GM18508 (cell line): ENCODE results near the gene TPGS1.

Experiments
- ATAC-seq: cut with Tn5 transposase; IDR thresholded peaks from one replicate; pipeline ENCODE4 v1.9.1; 2021; ENCODE audit warnings: moderate number of reproducible peaks; ENCODE audit not compliant: insufficient read depth, unreplicated experiment

TPGS1 gene

GRCh38 chr19:494171-495080 lies 12.9 kb upstream of the TPGS1 start:
- ATAC-seq = no peak

GRCh38 chr19:495081-495401 lies 12.3 kb upstream of the TPGS1 start:
- ATAC-seq = no peak

DNA sequence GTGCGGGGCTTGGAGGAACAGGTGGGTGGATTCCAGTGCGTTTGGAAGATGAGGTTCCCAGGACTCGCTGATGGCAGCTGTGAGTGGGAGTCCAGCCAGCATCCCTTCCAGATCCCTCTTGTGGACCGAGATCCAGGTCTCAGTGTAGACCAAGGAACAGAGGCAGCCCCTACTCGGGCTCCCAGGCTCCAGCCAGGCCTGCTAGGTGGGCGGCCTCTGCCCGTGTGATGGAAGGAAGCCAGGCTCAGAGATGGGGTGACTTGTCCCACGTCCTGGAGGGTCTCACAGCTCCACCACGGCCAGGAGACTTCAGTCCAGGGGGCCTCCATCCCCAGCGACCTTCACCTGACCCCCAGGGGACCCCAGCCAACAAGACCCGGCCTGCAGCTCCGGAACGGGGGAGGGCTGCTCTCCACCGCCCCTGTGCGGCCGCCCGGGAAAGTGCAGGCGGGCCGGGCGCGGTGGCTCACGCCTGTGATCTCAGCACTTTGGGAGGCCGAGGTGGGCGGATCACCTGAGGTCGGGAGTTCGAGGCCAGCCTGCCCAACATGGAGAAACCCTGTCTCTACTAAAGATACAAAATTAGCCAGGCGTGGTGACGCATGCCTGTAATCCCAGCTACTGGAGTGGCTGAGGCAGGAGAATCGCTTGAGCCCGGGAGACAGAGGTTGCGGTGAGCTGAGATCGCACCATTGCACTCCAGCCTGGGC lies 11.7 kb upstream of the TPGS1 start:
- ATAC-seq = no peak

- no peak for ATAC-seq
These were observed 11.1 kb upstream of the TPGS1 start, which contains the start of gene MADCAM1 for GRCh38 chr19:496112-496665. Gene MADCAM1, plus strand, starts transcription at chr19:496486. Its CDS starts 14 bp downstream, at chr19:496500.

- no peak for ATAC-seq
These were observed 10.3 kb upstream of the TPGS1 start for GRCh38 chr19:496986-497385.

DNA sequence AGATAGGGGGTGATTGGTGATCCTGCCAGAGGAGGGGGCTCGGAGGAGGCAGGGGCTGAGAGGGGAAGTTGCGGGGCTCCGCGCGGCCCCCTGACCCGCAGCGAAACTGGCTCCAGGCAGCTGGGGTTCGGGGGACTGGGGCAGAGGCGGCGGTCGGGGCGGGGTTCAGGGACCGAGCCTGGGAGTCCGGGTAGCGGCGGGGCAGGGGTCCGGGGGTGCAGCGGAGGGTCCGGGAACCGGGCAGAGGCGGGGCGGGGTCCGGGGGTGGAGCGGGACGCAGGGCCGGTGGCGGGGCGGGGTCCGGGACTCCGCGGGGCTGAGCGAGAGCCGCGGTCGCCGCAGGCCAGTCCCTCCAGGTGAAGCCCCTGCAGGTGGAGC lies 9.8 kb upstream of the TPGS1 start:
- no peak for ATAC-seq

- ATAC-seq = no peak
These were observed 9.3 kb upstream of the TPGS1 start for GRCh38 chr19:497869-498510.

DNA sequence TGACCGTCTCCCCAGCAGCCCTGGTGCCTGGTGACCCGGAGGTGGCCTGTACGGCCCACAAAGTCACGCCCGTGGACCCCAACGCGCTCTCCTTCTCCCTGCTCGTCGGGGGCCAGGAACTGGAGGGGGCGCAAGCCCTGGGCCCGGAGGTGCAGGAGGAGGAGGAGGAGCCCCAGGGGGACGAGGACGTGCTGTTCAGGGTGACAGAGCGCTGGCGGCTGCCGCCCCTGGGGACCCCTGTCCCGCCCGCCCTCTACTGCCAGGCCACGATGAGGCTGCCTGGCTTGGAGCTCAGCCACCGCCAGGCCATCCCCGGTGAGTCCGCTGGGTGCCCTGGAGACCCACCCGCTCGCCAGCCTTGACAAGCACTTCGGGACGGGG lies 8.8 kb upstream of the TPGS1 start:
- no peak for ATAC-seq

DNA sequence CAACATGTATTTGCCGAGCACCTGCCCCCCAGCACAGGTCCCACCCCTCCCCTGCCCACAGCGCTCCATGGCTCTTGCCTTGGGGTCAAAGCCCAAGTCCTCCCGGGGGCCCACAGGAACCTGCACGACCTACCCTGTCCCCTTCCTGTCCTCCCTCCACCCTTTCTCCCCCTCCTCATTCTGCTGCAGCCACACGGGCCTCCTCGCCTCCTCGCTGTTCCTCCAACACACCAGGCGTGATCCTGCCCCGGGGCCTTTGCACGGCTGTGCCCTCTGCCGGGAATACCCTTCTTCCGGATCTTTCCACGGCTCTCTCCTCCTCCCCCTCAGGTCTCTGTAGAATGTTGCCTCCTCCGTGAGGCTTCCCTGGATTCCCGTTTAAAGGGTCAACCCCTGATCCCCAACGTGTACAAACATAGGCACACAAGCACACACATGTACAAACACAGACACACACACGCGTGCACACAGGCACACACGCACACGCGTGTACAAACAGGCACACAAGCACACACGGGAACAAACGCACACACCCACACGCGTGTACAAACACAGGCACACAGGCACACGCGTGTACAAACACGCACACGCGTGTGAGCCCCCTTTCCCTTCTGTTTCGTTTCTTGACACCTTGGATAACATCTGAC lies 8.2 kb upstream of the TPGS1 start:
- ATAC-seq = no peak

DNA sequence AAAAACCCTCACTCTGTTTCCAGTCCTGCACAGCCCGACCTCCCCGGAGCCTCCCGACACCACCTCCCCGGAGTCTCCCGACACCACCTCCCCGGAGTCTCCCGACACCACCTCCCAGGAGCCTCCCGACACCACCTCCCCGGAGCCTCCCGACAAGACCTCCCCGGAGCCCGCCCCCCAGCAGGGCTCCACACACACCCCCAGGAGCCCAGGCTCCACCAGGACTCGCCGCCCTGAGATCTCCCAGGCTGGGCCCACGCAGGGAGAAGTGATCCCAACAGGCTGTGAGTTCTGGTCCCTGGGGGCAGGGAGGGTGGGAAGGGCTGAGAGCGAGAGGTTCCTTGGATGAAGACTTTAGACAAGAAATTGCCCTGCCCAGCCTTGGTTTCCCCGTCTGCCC lies 5.7 kb upstream of the TPGS1 start:
- ATAC-seq = no peak

- no peak for ATAC-seq
These were observed 2.7 kb upstream of the TPGS1 start for GRCh38 chr19:504616-505015.

DNA sequence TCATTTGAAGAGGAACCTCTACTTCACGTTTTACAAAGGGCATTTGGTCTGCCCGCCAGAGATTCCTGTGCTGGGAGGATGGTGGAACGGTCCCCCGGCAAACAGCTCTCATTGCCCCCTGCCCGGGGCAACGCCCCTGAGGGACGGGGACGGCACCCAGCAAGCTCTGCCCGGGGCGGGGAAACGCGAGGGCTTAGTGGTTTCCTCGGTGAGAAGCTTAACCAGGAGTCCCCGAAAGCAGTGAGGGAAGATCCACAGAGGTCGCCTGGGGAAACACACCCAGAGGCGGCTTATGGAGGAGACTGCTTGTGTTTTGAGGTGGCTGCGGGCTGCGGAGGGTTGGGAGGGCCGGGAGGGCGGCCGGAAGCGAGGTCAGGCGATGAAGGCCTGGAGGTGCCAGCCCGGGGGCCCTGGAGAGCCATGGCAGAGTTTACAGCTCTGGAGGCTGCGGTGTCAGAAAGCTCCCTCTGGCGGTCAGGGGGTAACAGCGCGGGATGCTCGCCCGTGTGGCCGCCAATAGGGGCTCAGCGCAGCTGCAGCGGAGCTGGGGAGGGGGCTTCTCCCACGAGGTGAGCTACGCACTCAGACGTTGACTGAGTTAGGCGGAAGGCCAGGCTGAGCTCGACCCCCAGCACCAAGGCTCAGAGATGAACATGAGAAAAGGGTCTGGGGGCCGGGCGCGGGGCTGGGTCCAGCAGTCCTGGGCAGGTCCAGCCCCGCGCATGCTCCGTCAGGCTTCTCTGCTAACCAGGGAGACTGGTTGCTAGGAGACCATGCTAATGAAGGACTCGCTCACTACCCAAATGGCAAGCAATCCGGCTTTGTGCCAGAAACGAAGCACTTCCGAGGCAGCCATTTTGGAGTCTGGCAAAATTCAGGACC lies 652 bp upstream of the TPGS1 start:
- ATAC-seq = peak; percentile 45

- no peak for ATAC-seq
These were observed 1.2 kb downstream of the TPGS1 start for GRCh38 chr19:508204-509150.

DNA sequence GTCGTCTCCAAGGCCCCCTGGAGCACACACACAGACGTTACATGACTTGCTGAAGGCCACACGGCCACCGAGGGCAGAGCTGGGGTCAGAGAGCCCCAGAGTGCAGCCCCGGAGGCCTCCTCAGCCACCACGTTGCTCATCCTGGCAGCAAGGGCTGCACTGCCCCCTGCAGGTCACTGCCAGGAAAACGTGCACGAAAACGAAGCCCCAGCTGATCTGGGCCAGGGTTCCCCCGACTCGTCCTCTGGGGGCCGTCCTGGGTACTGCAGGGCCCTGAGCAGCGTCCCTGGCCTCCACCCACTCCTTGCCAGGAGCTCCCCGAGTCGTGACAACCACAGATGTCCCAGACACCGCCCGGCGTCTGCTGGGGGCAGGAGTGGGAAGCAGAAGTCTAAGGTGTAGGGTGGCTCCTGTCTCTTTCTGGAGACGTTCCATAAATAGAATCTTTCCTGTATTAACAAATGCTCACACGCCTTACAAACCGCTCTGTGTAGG lies 3.4 kb downstream of the TPGS1 start:
- ATAC-seq = no peak

DNA sequence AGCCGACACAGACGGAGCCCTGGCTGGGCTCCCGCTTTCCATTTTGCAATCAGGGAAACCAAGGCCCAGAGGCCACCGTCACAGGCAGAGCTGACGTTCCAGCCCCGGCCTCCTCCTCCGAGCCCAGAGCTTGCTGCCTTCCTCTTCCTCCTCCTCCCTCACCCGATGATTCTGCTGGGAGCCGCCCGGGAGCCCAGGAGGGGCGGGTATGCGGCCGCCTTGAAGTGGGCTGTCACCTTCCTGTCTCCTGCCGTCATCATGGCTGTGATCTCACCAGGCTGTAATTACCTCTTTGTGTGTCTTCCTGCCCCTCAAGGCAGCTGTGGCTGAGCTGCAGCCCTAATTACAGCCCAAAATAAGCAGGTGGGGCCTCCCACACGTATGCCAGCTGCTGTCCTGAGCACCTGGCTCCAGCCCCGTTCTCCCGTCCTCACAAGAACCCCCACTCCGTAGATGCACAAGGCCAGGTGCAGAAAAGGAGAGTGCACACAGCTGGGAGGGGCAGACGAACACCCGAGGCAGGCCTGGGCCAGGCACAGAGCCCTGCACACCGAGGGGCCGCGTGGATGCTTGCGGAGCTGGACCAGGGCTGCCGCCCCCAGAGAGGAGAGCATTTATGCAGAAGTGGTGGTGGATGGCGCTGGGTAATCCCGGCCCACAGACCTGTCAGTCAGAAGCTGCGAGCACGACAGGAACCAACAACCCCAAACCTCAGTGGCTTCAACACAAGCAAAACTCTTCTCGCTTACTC lies 4.0 kb downstream of the TPGS1 start:
- no peak for ATAC-seq

- no peak for ATAC-seq
These were observed 5.5 kb downstream of the TPGS1 start for GRCh38 chr19:512547-513365.
